DND-41 (cell line): Measurements from ENCODE around the gene UPB1.

Experiments
- ATAC-seq: fragments of 200-7000 bp; cut with Tn5 transposase; 3 replicates; pipeline ENCODE4 v1.9.1; 2021; ENCODE audit warnings: low read depth; ENCODE audit not compliant: insufficient read depth
- DNase-seq: peaks from one replicate; pipeline ENCODE4 v3.0.0-alpha.2; 2020
- H2AFZ ChIP-seq: 2 replicates; pipeline ENCODE4 v1.6.0; 2012; ENCODE audit warnings: low read depth, low read length
- H3K27ac ChIP-seq: 2 replicates; pipeline ENCODE4 v1.5.1; 2012; ENCODE audit warnings: low read length, inconsistent platforms
- H3K27me3 ChIP-seq: fragments of 200-600 bp; sonication (generic); 2 replicates; pipeline ENCODE4 v1.6.0; 2012; ENCODE audit warnings: low read length, mild to moderate bottlenecking, inconsistent platforms; ENCODE audit not compliant: insufficient read depth, poor library complexity
- H3K36me3 ChIP-seq: 2 replicates; pipeline ENCODE4 v1.5.1; 2012; ENCODE audit warnings: low read length, inconsistent platforms; ENCODE audit not compliant: insufficient read depth
- H3K4me1 ChIP-seq: 2 replicates; pipeline ENCODE4 v1.5.1; 2012; ENCODE audit warnings: mild to moderate bottlenecking, low read length; ENCODE audit not compliant: insufficient read depth
- H3K4me2 ChIP-seq: 2 replicates; pipeline ENCODE4 v1.6.0; 2012; ENCODE audit warnings: mild to moderate bottlenecking, moderate library complexity, low read length, inconsistent platforms; ENCODE audit not compliant: insufficient read depth
- H3K4me3 ChIP-seq, 2 experiments: fragments of 200-600 bp in 1 of 2; shearing (Covaris generic) in 1 of 2; 2 replicates each; pipeline ENCODE4 v1.5.1; 2012 to 2016; ENCODE audit warnings: inconsistent platforms in 2 of 2, low read length in 2 of 2, mild to moderate bottlenecking in 2 of 2, low read depth in 1 of 2, moderate library complexity in 1 of 2
- H3K79me2 ChIP-seq: 2 replicates; pipeline ENCODE4 v1.6.0; 2012; ENCODE audit warnings: low read length, inconsistent platforms; ENCODE audit not compliant: insufficient read depth
- H3K9ac ChIP-seq: 2 replicates; pipeline ENCODE4 v1.6.0; 2012; ENCODE audit warnings: low read depth, mild to moderate bottlenecking, inconsistent platforms, low read length, moderate library complexity
- H3K9me3 ChIP-seq: 2 replicates; pipeline ENCODE4 v1.5.1; 2012; ENCODE audit warnings: low read length, moderate library complexity, mild to moderate bottlenecking, inconsistent platforms; ENCODE audit not compliant: insufficient read depth, severe bottlenecking
- H4K20me1 ChIP-seq: 2 replicates; pipeline ENCODE4 v1.6.0; 2012; ENCODE audit warnings: low read length; ENCODE audit not compliant: insufficient read depth
- CTCF ChIP-seq: IDR thresholded peaks from 2 replicates; pipeline ENCODE4 v1.5.1; 2012; ENCODE audit warnings: borderline replicate concordance, low read length, moderate library complexity, mild to moderate bottlenecking; ENCODE audit not compliant: poor library complexity, severe bottlenecking; ENCODE audit errors: extremely low read depth
- EZH2 ChIP-seq: IDR thresholded peaks from 3 replicates; pipeline ENCODE4 v1.6.1; 2012; ENCODE audit warnings: borderline replicate concordance, low read depth, mild to moderate bottlenecking, moderate library complexity, low read length, inconsistent platforms; ENCODE audit not compliant: severe bottlenecking

Gene UPB1

GRCh38 chr22:24536089-24536488 lies 41.0 kb downstream of the UPB1 start:
- peaks cover 18% of the 10 kb centered on the region for H3K36me3 ChIP-seq
- DNase-seq (no peak), ATAC-seq (no peak)
- no peak overlapping the region for H3K4me2 ChIP-seq
- no peaks in the 10 kb centered on the region for H3K4me1 ChIP-seq
- H2AFZ ChIP-seq: no peak overlapping the region
- H3K4me3 ChIP-seq: no peak overlapping the region
- H3K9me3 ChIP-seq: no peaks in the 10 kb centered on the region
- no peak overlapping the region for H3K9ac ChIP-seq
- no peak overlapping the region for H3K27ac ChIP-seq
- TF ChIP-seq EZH2 (no peak), CTCF (no peak)
- H3K27me3 ChIP-seq: no peaks in the 10 kb centered on the region
- H3K79me2 ChIP-seq: no peaks in the 10 kb centered on the region
- H4K20me1 ChIP-seq: no peaks in the 10 kb centered on the region

GRCh38 chr22:24540470-24540869 lies 45.3 kb downstream of the UPB1 start:
- no peak overlapping the region for H3K4me3 ChIP-seq
- no peak for ATAC-seq
- no peak for DNase-seq
- H2AFZ ChIP-seq: no peak overlapping the region
- no peak overlapping the region for H3K27ac ChIP-seq
- H3K9me3 ChIP-seq: no peaks in the 10 kb centered on the region
- no peak overlapping the region for H3K9ac ChIP-seq
- no peak overlapping the region for H3K4me2 ChIP-seq
- peaks cover 18% of the 10 kb centered on the region for H4K20me1 ChIP-seq
- no peaks in the 10 kb centered on the region for H3K79me2 ChIP-seq
- no peaks in the 10 kb centered on the region for H3K27me3 ChIP-seq
- H3K4me1 ChIP-seq: no peaks in the 10 kb centered on the region
- TF ChIP-seq CTCF (no peak), EZH2 (no peak)
- H3K36me3 ChIP-seq: peaks cover 61% of the 10 kb centered on the region

- Histone ChIP-seq H3K9me3 (no peaks in the 10 kb centered on the region), H3K27ac (no peak overlapping the region), H4K20me1 (peaks cover 22% of the 10 kb centered on the region), H3K79me2 (no peaks in the 10 kb centered on the region), H3K4me3 (no peak overlapping the region), H3K27me3 (no peaks in the 10 kb centered on the region), H3K9ac (no peak overlapping the region), H3K36me3 (peaks cover 70% of the 10 kb centered on the region), H2AFZ (no peak overlapping the region), H3K4me1 (no peaks in the 10 kb centered on the region), H3K4me2 (no peak overlapping the region)
- ATAC-seq: no peak; the same call in 2 of the 3 replicates
- TF ChIP-seq CTCF (no peak), EZH2 (no peak)
- no peak for DNase-seq
Measured at GRCh38 chr22:24541681-24542515, 46.8 kb downstream of the UPB1 start.
